GM23338 (cell line): ENCODE measurements around the gene BRCC3. TPM values are rescaled to one million over a fixed set of nuclear protein-coding genes. Genes with fewer than 3 reads are reported as not detected.

Experiments used
- ATAC-seq: fragments of 200-7000 bp; cut with Tn5 transposase; 3 replicates; pipeline ENCODE4 v1.9.1; 2020
- DNase-seq: peaks from one replicate; pipeline ENCODE4 v3.0.0-alpha.2; 2015; ENCODE audit warnings: low spot score
- H2AFZ ChIP-seq: fragments of 200-600 bp; sonication (generic); 2 replicates; pipeline ENCODE4 v1.8.0; 2016; ENCODE audit warnings: antibody characterized with exemption, mild to moderate bottlenecking, moderate library complexity
- H3F3A ChIP-seq: fragments of 200-600 bp; sonication (generic); replicated peaks from 2 replicates; pipeline ENCODE4 v1.8.0; 2017; ENCODE audit warnings: antibody characterized with exemption, mixed run types, low read depth
- H3K27ac ChIP-seq: fragments of 200-600 bp; sonication (generic); 2 replicates; pipeline ENCODE4 v1.6.1; 2016; ENCODE audit warnings: low read depth
- H3K27me3 ChIP-seq: fragments of 200-600 bp; sonication (generic); 2 replicates; pipeline ENCODE4 v1.8.0; 2016; ENCODE audit warnings: mild to moderate bottlenecking, mixed run types, moderate library complexity; ENCODE audit not compliant: insufficient read depth
- H3K36me3 ChIP-seq: fragments of 200-600 bp; sonication (generic); 2 replicates; pipeline ENCODE4 v1.8.0; 2016; ENCODE audit warnings: mild to moderate bottlenecking; ENCODE audit not compliant: insufficient read depth
- H3K4me1 ChIP-seq: fragments of 200-600 bp; sonication (generic); 2 replicates; pipeline ENCODE4 v1.8.0; 2016; ENCODE audit warnings: mild to moderate bottlenecking, moderate library complexity; ENCODE audit not compliant: insufficient read depth
- H3K4me2 ChIP-seq: fragments of 200-600 bp; sonication (generic); 2 replicates; pipeline ENCODE4 v1.7.1; 2017; ENCODE audit warnings: mixed run types
- H3K4me3 ChIP-seq: fragments of 200-600 bp; sonication (generic); 2 replicates; pipeline ENCODE4 v1.6.1; 2016; ENCODE audit warnings: mixed run types
- H3K79me2 ChIP-seq: fragments of 200-600 bp; sonication (generic); replicated peaks from 2 replicates; pipeline ENCODE4 v1.8.0; 2017; ENCODE audit warnings: mild to moderate bottlenecking; ENCODE audit not compliant: insufficient read depth
- H3K9me2 ChIP-seq: fragments of 200-600 bp; sonication (generic); 2 replicates; pipeline ENCODE4 v1.8.0; 2017; ENCODE audit not compliant: insufficient read depth
- H4K20me1 ChIP-seq: fragments of 200-600 bp; sonication (generic); replicated peaks from 2 replicates; pipeline ENCODE4 v1.8.0; 2017; ENCODE audit warnings: mild to moderate bottlenecking; ENCODE audit not compliant: insufficient read depth
- H3K27ac Mint-ChIP-seq: 2 replicates; pipeline ENCODE4 v1.8.0; 2020; ENCODE audit warnings: inconsistent platforms, mild to moderate bottlenecking, moderate library complexity, mixed read lengths
- H3K27me3 Mint-ChIP-seq: 3 replicates; pipeline ENCODE4 v1.8.0; 2022; ENCODE audit warnings: low read depth, mild to moderate bottlenecking, moderate library complexity, mixed read lengths, inconsistent platforms; ENCODE audit not compliant: insufficient read depth, poor library complexity
- H3K36me3 Mint-ChIP-seq: 3 replicates; pipeline ENCODE4 v1.8.0; 2021; ENCODE audit warnings: low read depth, mild to moderate bottlenecking, inconsistent platforms, moderate library complexity, mixed read lengths
- H3K4me1 Mint-ChIP-seq: 3 replicates; pipeline ENCODE4 v1.8.0; 2020; ENCODE audit warnings: mild to moderate bottlenecking, inconsistent platforms, mixed read lengths
- H3K4me3 Mint-ChIP-seq: 3 replicates; pipeline ENCODE4 v1.8.0; 2021; ENCODE audit warnings: moderate library complexity, mild to moderate bottlenecking, inconsistent platforms, mixed read lengths
- H3K9me3 Mint-ChIP-seq: 3 replicates; pipeline ENCODE4 v1.8.0; 2020; ENCODE audit warnings: moderate library complexity, mild to moderate bottlenecking, inconsistent platforms, mixed read lengths
- ETS1 ChIP-seq: IDR thresholded peaks from 2 replicates; pipeline ENCODE4 v1.6.1; 2016; ENCODE audit warnings: antibody characterized with exemption
- STAT1 ChIP-seq: IDR thresholded peaks from one replicate; pipeline ENCODE4 v1.6.1; 2016; ENCODE audit warnings: antibody characterized with exemption; ENCODE audit not compliant: unreplicated experiment
- ZNF114 ChIP-seq: fragments of 250-450 bp; sonication (Bioruptor Pico); IDR thresholded peaks from 2 replicates; pipeline ENCODE4 v1.5.0; 2020; ENCODE audit warnings: mild to moderate bottlenecking, moderate library complexity
- ZNF462 ChIP-seq: fragments of 250-450 bp; sonication (Bioruptor Pico); IDR thresholded peaks from 2 replicates; pipeline ENCODE4 v1.5.0; 2020; ENCODE audit warnings: mild to moderate bottlenecking, moderate library complexity
- polyA plus RNA-seq: library from polyadenylated mRNA; unstranded; fragments of >200 nt; fragmentation: Nextera tagmentation; extraction: Ambion mirVana; gene quantifications from 2 replicates; pipeline ENCODE4 v1.2.1, GENCODE V29; 2016
- total RNA-seq: library from RNA; depleted of rRNA; stranded (reverse); fragments of >200 nt; shearing (Covaris generic); gene quantifications from 2 replicates; pipeline ENCODE4 v1.2.3, GENCODE V29; 2014

The BRCC3 gene
- total and polyA plus RNA-seq, 2 experiments from 2014 or later = 18.4 to 26.7 TPM

- TF ChIP-seq ZNF462 (no peak), ZNF114 (no peak), ETS1 (no peak)
Measured at GRCh38 chrX:155052738-155053498, 18.4 kb upstream of the BRCC3 start (continued).

- H3K27me3 ChIP-seq = no peaks in the 10 kb centered on the region
- H3K36me3 Mint-ChIP-seq = 0 out of 3 replicates have a peak, but pooled peaks cover 10% of the 10 kb centered on the region
- DNase-seq = no peak
Measured at GRCh38 chrX:155053656-155054055, 17.7 kb upstream of the BRCC3 start.

More at GRCh38 chrX:155053656-155054055, 17.7 kb upstream of the BRCC3 start:
- Histone ChIP-seq H3F3A (no peaks in the 10 kb centered on the region), H3K4me3 (no peak overlapping the region), H3K4me2 (no peak overlapping the region), H3K9me2 (no peaks in the 10 kb centered on the region), H3K27ac (no peak overlapping the region), H3K36me3 (no peaks in the 10 kb centered on the region), H2AFZ (no peak overlapping the region), H3K4me1 (no peaks in the 10 kb centered on the region), H3K79me2 (no peaks in the 10 kb centered on the region), H4K20me1 (no peaks in the 10 kb centered on the region)
- no peak for ATAC-seq
- peaks cover 2% of the 10 kb centered on the region for H3K27me3 Mint-ChIP-seq
- H3K9me3 Mint-ChIP-seq = no peaks in the 10 kb centered on the region
- H3K27ac Mint-ChIP-seq = no peak overlapping the region
- no peak for TF ChIP-seq STAT1
- peaks cover 6% of the 10 kb centered on the region; the same call in 2 of the 3 replicates for H3K4me1 Mint-ChIP-seq
- no peak overlapping the region for H3K4me3 Mint-ChIP-seq
